Upper lobe of left lung (tissue), 6 donors: ENCODE results near the gene ATP13A4. TPM values are rescaled to one million over a fixed set of nuclear protein-coding genes. Genes with fewer than 3 reads are reported as not detected.

Source experiments
- ATAC-seq, 2 donors: fragments of 200-7000 bp; cut with Tn5 transposase; one replicate each; pipeline ENCODE4 v1.9.1; 2022; ENCODE audit warnings: mild to moderate bottlenecking in 2 of 2, moderate library complexity in 2 of 2; ENCODE audit not compliant: low FRiP score in 2 of 2
- DNase-seq, 2 donors: peaks; one replicate each; pipeline ENCODE4 v3.0.0-alpha.2; 2019 to 2020
- H3K27ac ChIP-seq, 4 donors: fragments of 200-600 bp; sonication (generic); one replicate each; pipeline ENCODE4 v1.5.1; 2016 to 2019
- H3K27me3 ChIP-seq, 4 donors: fragments of 200-600 bp; sonication (generic); one replicate each; pipeline ENCODE4 v1.5.1; 2017 to 2019
- H3K36me3 ChIP-seq, 4 donors: fragments of 200-600 bp; sonication (generic); one replicate each; pipeline ENCODE4 v1.5.1; 2016 to 2019
- H3K4me1 ChIP-seq, 4 donors: fragments of 200-600 bp; sonication (generic); one replicate each; pipeline ENCODE4 v1.5.1; 2018 to 2019
- H3K4me3 ChIP-seq, 4 donors: fragments of 200-600 bp; sonication (generic); one replicate each; pipeline ENCODE4 v1.5.1; 2017 to 2019; ENCODE audit warnings: mild to moderate bottlenecking in 2 of 4, moderate library complexity in 1 of 4
- H3K9me3 ChIP-seq, 4 donors: fragments of 200-600 bp; sonication (generic); one replicate each; pipeline ENCODE4 v1.5.1; 2018 to 2019
- EP300 ChIP-seq, 4 donors: sonication (generic); formaldehyde crosslinking; IDR thresholded peaks; one replicate each; pipeline ENCODE4 v1.5.1; 2017; ENCODE audit warnings: antibody characterized with exemption in 4 of 4, control low read depth in 2 of 4
- POLR2A ChIP-seq, 4 donors: fragments of 450-650 bp; IDR thresholded peaks; one replicate each; pipeline ENCODE4 v1.5.1; 2016 to 2017; ENCODE audit warnings: antibody characterized with exemption in 4 of 4, mild to moderate bottlenecking in 2 of 4
- POLR2AphosphoS5 ChIP-seq, 2 donors: sonication (generic); formaldehyde crosslinking; IDR thresholded peaks; one replicate each; pipeline ENCODE4 v1.5.1; 2017; ENCODE audit warnings: antibody characterized with exemption in 2 of 2
- WGBS, 2 donors: methylation state at CpG; one replicate each; pipeline ENCODE4 v1.1.5; 2017 to 2018; 5-methylcytosine and 5-hydroxymethylcytosine counted together
- total RNA-seq, 6 donors: library from RNA; depleted of rRNA in 4 of 6; stranded (reverse); fragments of >200 nt in 4 of 6; gene quantifications; one replicate each; pipeline versions ENCODE4 v1.1.0 to v1.2.1, GENCODE V29; 2016 to 2021
- TF ChIP-seq, protein P1 (sequence below), 6 experiments: fragments of 450-650 bp in 4 of 6; fragments of 200-600 bp in 2 of 6; sonication (generic) in 2 of 6; IDR thresholded peaks; one replicate each; pipeline ENCODE4 v1.5.1; 2016 to 2019; ENCODE audit warnings: antibody characterized with exemption in 6 of 6
- donor health status: DM: no; HTN: no; CAD: no; lungs with moderate emphysema.
- donor health status: DM: no; HTN: yes; CAD: no; lungs with severe emphysema.

Gene ATP13A4
- total RNA-seq, 6 donors from 2014 or later: 145 to 407 (median 201) TPM

DNA sequence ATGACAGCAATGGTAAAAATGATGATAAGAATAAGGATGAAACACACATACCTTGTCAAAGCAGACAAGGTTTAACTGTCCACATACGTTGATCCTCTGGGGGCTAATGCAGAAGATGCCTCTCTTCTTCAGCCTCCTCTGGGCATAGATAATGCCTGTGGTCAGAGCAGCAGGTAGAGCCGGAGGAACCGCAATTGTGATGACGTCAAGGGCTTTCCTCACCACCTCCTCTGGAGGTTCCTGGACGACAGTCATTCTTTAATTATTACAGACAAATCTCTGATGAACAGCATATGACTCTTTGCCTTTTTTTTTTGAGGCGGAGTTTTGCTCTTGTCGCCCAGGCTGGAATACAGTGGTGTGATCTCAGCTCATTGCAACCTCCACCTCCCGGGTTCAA, 89.8 kb downstream of the ATP13A4 start:
- Histone ChIP-seq H3K36me3 (peaks cover 0 to under 1% (median under 1%) of the 10 kb centered on the region in 4 donors), H3K27ac (no peak overlapping the region), H3K27me3 (no peaks in the 10 kb centered on the region), H3K9me3 (no peaks in the 10 kb centered on the region), H3K4me1 (peaks cover 0 to 7% (median 3%) of the 10 kb centered on the region in 4 donors), H3K4me3 (no peak overlapping the region)
- DNase-seq (no peak), ATAC-seq (no peak)
- TF ChIP-seq EP300 (IDR thresholded peaks at IDR 0.05) (no peak), POLR2AphosphoS5 (IDR thresholded peaks at IDR 0.05) (no peak), POLR2A (IDR thresholded peaks at IDR 0.05) (no peak)
- TF ChIP-seq, protein P1, sequence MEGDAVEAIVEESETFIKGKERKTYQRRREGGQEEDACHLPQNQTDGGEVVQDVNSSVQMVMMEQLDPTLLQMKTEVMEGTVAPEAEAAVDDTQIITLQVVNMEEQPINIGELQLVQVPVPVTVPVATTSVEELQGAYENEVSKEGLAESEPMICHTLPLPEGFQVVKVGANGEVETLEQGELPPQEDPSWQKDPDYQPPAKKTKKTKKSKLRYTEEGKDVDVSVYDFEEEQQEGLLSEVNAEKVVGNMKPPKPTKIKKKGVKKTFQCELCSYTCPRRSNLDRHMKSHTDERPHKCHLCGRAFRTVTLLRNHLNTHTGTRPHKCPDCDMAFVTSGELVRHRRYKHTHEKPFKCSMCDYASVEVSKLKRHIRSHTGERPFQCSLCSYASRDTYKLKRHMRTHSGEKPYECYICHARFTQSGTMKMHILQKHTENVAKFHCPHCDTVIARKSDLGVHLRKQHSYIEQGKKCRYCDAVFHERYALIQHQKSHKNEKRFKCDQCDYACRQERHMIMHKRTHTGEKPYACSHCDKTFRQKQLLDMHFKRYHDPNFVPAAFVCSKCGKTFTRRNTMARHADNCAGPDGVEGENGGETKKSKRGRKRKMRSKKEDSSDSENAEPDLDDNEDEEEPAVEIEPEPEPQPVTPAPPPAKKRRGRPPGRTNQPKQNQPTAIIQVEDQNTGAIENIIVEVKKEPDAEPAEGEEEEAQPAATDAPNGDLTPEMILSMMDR (IDR thresholded peaks at IDR 0.05): no peak
- WGBS, 2 donors: 91 to 95% methylated on average over 8 of the region's 8 CpGs

DNA sequence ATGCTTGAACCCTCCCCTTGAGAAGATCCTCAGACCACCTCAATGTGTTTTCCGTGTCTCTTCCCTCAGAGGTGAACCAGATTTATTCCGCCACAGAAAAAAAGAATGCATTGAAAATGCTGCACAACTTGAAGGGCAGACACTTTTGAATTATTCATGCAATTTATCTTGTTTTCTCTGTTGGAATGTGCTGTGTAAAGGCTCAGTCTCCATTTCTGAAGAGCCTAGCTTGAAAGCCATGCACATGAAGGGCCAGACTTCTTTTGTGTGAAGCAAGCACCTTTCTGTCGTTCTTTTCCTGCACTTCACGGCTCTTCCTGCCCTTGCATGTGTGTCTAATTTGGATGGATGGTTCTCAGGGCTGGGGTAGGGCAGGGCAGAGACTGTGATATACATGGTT, 97.2 kb downstream of the ATP13A4 start:
- TF ChIP-seq EP300 (IDR thresholded peaks at IDR 0.05) (no peak), POLR2A (IDR thresholded peaks at IDR 0.05) (no peak), POLR2AphosphoS5 (IDR thresholded peaks at IDR 0.05) (no peak)
- TF ChIP-seq, protein P1 (IDR thresholded peaks at IDR 0.05): no peak
- H3K4me3 ChIP-seq: no peak overlapping the region
- H3K27me3 ChIP-seq: no peaks in the 10 kb centered on the region
- ATAC-seq (no peak), DNase-seq (no peak)
- peaks cover 0 to 7% (median 3%) of the 10 kb centered on the region in 4 donors for H3K4me1 ChIP-seq
- peaks cover 0 to 15% (median 8%) of the 10 kb centered on the region in 4 donors for H3K36me3 ChIP-seq
- no peaks in the 10 kb centered on the region for H3K9me3 ChIP-seq
- 73 to 84% methylated on average over 4 of the region's 4 CpGs for WGBS, 2 donors
- no peak overlapping the region for H3K27ac ChIP-seq

DNA sequence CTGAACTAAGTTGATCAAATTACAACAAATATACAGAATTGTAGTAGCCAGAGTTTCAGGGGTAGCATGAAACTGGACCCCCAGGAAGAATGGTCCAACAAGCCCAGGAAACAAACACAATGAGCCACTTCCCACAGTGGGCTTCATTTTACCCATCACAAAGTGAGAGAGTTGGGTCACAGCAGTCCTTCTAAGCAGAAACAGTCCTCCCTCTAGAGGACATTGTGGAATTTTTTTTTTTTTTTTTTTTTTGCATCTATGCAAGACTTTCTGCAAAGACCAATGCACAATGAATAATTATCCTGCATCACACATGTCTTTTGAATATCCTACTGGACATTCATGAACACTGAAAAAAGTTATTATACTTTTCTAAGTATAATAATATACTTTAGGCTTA, 102.4 kb downstream of the ATP13A4 start:
- Histone ChIP-seq H3K27me3 (no peaks in the 10 kb centered on the region), H3K36me3 (peaks cover 3 to 9% (median 8%) of the 10 kb centered on the region in 4 donors), H3K4me3 (no peak overlapping the region), H3K4me1 (no peaks in the 10 kb centered on the region), H3K27ac (no peak overlapping the region), H3K9me3 (no peaks in the 10 kb centered on the region)
- TF ChIP-seq EP300 (IDR thresholded peaks at IDR 0.05) (no peak), POLR2AphosphoS5 (IDR thresholded peaks at IDR 0.05) (no peak), POLR2A (IDR thresholded peaks at IDR 0.05) (no peak)
- TF ChIP-seq, protein P1 (IDR thresholded peaks at IDR 0.05): no peak
- DNase-seq: no peak
- ATAC-seq: no peak

DNA sequence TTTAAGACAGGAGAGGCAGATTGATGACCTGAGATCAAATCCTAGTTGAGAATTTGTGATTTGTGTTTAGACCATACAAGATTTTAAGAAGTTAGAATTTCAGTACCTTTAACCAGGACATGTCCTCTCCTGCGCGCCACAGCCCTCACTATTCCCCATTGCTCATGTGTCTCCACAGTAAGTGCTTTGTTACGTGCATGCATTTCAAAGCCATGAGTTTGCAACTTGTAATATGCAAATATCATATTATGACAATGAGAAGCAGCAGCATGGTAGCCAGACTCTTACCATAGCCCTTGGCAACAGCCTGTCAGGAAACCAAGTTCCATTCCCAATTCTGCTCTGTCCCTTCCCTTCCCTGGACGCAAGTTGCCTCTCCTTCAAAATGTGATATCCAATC, 102.8 kb downstream of the ATP13A4 start:
- 94 to 95% methylated on average over 4 of the region's 4 CpGs for WGBS, 2 donors
- no peak for TF ChIP-seq POLR2A (IDR thresholded peaks at IDR 0.05)
- TF ChIP-seq POLR2AphosphoS5 (IDR thresholded peaks at IDR 0.05): no peak
- TF ChIP-seq, protein P1 (IDR thresholded peaks at IDR 0.05): no peak
- TF ChIP-seq EP300 (IDR thresholded peaks at IDR 0.05): no peak

DNA sequence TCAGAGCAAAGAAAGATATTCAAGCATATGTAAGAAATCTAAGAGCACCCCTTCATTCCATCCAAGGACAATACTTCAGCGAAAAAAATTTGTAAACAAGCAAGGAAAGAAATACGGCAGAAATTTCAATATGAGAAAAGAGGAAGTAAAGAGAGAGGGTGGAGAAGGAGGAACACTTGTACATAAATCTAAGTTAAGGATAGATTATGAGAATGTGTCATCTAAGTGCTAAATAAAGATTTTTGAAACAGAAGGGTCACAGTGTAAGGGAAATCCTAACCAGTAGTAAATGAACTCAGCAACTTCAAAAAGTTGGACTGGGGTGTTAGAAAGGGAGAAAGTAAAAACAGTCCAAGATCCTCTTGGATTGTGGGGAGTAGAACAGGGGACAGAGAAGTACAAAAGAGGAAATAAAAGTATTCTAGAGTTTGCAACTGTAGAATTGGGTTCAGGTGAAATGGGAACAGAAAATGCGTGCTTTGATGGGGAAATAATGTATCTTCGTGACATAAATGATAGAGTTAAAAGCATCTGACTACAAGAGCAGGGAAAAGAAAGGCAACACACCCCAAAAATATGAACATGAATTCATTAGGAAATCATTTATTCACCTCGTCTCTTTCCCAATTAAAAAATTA, 107.6 kb downstream of the ATP13A4 start:
- Histone ChIP-seq H3K4me1 (no peaks in the 10 kb centered on the region), H3K36me3 (peaks cover 0 to 13% (median 5%) of the 10 kb centered on the region in 4 donors), H3K4me3 (no peak overlapping the region), H3K9me3 (no peaks in the 10 kb centered on the region), H3K27me3 (no peaks in the 10 kb centered on the region), H3K27ac (no peak overlapping the region)
- WGBS, 2 donors: 60 to 69% methylated on average over 5 of the region's 5 CpGs
- no peak for TF ChIP-seq EP300 (IDR thresholded peaks at IDR 0.05)
- TF ChIP-seq POLR2A (IDR thresholded peaks at IDR 0.05): no peak
- TF ChIP-seq POLR2AphosphoS5 (IDR thresholded peaks at IDR 0.05): no peak
- TF ChIP-seq, protein P1 (IDR thresholded peaks at IDR 0.05): no peak
- ATAC-seq (peak in 1 of 2 donors; percentile 26), DNase-seq (no peak)

More for the DNA sequence above, 102.8 kb downstream of the ATP13A4 start:
- Histone ChIP-seq H3K27ac (no peak overlapping the region), H3K9me3 (no peaks in the 10 kb centered on the region), H3K4me3 (no peak overlapping the region), H3K36me3 (peaks cover 3 to 9% (median 6%) of the 10 kb centered on the region in 4 donors), H3K27me3 (no peaks in the 10 kb centered on the region), H3K4me1 (no peaks in the 10 kb centered on the region)
- DNase-seq (no peak), ATAC-seq (no peak)
